ENCODE results near the gene FAM180A.

FAM180A gene

GRCh38 chr7:135733603-135734342 is 14.8 kb downstream of the FAM180A start:
- Mint-ChIP-seq H3K4me3 (no peak overlapping the region), H3K27ac (no peak overlapping the region), H3K36me3 (no peaks in the 10 kb centered on the region), H3K27me3 (peaks cover 3% of the 10 kb centered on the region), H3K4me1 (no peaks in the 10 kb centered on the region), H3K9me3 (no peaks in the 10 kb centered on the region)

GRCh38 chr7:135731131-135731530 is 17.5 kb downstream of the FAM180A start:
- no peaks in the 10 kb centered on the region for H3K9me3 Mint-ChIP-seq
- no peaks in the 10 kb centered on the region for H3K36me3 Mint-ChIP-seq
- H3K27ac Mint-ChIP-seq, result no peak overlapping the region
- no peak overlapping the region for H3K4me3 Mint-ChIP-seq
- H3K27me3 Mint-ChIP-seq, result no peaks in the 10 kb centered on the region
- no peaks in the 10 kb centered on the region for H3K4me1 Mint-ChIP-seq

- H3K9me3 Mint-ChIP-seq, result no peaks in the 10 kb centered on the region
- no peaks in the 10 kb centered on the region for H3K27me3 Mint-ChIP-seq
These were observed 19.4 kb downstream of the FAM180A start for GRCh38 chr7:135729230-135729629.

GRCh38 chr7:135728136-135728669 is 20.4 kb downstream of the FAM180A start, which contains the start of gene SLC13A4:
SLC13A4 (minus strand) TSS chr7:135728186; CDS start chr7:135727496, 690 bp downstream.
- Mint-ChIP-seq H3K27me3 (peaks cover 6% of the 10 kb centered on the region), H3K4me1 (no peaks in the 10 kb centered on the region), H3K36me3 (no peaks in the 10 kb centered on the region), H3K9me3 (no peaks in the 10 kb centered on the region), H3K4me3 (no peak within 1 kb of the TSS), H3K27ac (no peak within 1 kb of the TSS)

More at GRCh38 chr7:135729230-135729629, 19.4 kb downstream of the FAM180A start:
- H3K4me1 Mint-ChIP-seq, result no peaks in the 10 kb centered on the region
- H3K36me3 Mint-ChIP-seq, result no peaks in the 10 kb centered on the region
- no peak overlapping the region for H3K27ac Mint-ChIP-seq
- H3K4me3 Mint-ChIP-seq, result no peak overlapping the region

GRCh38 chr7:135726911-135727673 is 21.5 kb downstream of the FAM180A start:
- peaks cover 6% of the 10 kb centered on the region for H3K27me3 Mint-ChIP-seq
- no peak overlapping the region for H3K4me3 Mint-ChIP-seq
- H3K9me3 Mint-ChIP-seq, result no peaks in the 10 kb centered on the region
- no peaks in the 10 kb centered on the region for H3K36me3 Mint-ChIP-seq
- no peaks in the 10 kb centered on the region for H3K4me1 Mint-ChIP-seq
- no peak overlapping the region for H3K27ac Mint-ChIP-seq

GRCh38 chr7:135726276-135726788 is 22.3 kb downstream of the FAM180A start:
- Mint-ChIP-seq H3K27ac (no peak overlapping the region), H3K4me3 (no peak overlapping the region), H3K4me1 (no peaks in the 10 kb centered on the region), H3K36me3 (no peaks in the 10 kb centered on the region), H3K9me3 (no peaks in the 10 kb centered on the region), H3K27me3 (peaks cover 9% of the 10 kb centered on the region)

GRCh38 chr7:135723411-135723810 is 25.2 kb downstream of the FAM180A start:
- Mint-ChIP-seq H3K4me1 (no peaks in the 10 kb centered on the region), H3K27me3 (peaks cover 9% of the 10 kb centered on the region), H3K27ac (no peak overlapping the region), H3K9me3 (no peaks in the 10 kb centered on the region), H3K4me3 (no peak overlapping the region), H3K36me3 (no peaks in the 10 kb centered on the region)

GRCh38 chr7:135721198-135721820 is 27.3 kb downstream of the FAM180A start:
- Mint-ChIP-seq H3K9me3 (no peaks in the 10 kb centered on the region), H3K27me3 (peaks cover 10% of the 10 kb centered on the region), H3K4me3 (no peak overlapping the region), H3K36me3 (no peaks in the 10 kb centered on the region), H3K4me1 (no peaks in the 10 kb centered on the region), H3K27ac (no peak overlapping the region)

- Mint-ChIP-seq H3K4me3 (no peak overlapping the region), H3K4me1 (no peaks in the 10 kb centered on the region), H3K27me3 (peaks cover 10% of the 10 kb centered on the region), H3K27ac (no peak overlapping the region), H3K36me3 (no peaks in the 10 kb centered on the region), H3K9me3 (no peaks in the 10 kb centered on the region)
These were observed 28.9 kb downstream of the FAM180A start for GRCh38 chr7:135719688-135720087.

GRCh38 chr7:135718794-135719437 is 29.7 kb downstream of the FAM180A start:
- no peak overlapping the region for H3K4me3 Mint-ChIP-seq
- H3K27ac Mint-ChIP-seq, result no peak overlapping the region
- no peaks in the 10 kb centered on the region for H3K36me3 Mint-ChIP-seq
- peaks cover 9% of the 10 kb centered on the region for H3K27me3 Mint-ChIP-seq
- H3K4me1 Mint-ChIP-seq, result no peaks in the 10 kb centered on the region
- no peaks in the 10 kb centered on the region for H3K9me3 Mint-ChIP-seq

- Mint-ChIP-seq H3K36me3 (no peaks in the 10 kb centered on the region), H3K4me1 (no peaks in the 10 kb centered on the region), H3K9me3 (no peaks in the 10 kb centered on the region), H3K27ac (no peak overlapping the region), H3K4me3 (no peak overlapping the region), H3K27me3 (peaks cover 5% of the 10 kb centered on the region)
These were observed 30.4 kb downstream of the FAM180A start for GRCh38 chr7:135718219-135718618.

- Mint-ChIP-seq H3K4me3 (no peak overlapping the region), H3K4me1 (no peaks in the 10 kb centered on the region)
These were observed 30.9 kb downstream of the FAM180A start for GRCh38 chr7:135717693-135718092.

GRCh38 chr7:135716677-135717238 is 31.9 kb downstream of the FAM180A start:
- H3K4me3 Mint-ChIP-seq, result no peak overlapping the region
- peaks cover 5% of the 10 kb centered on the region for H3K27me3 Mint-ChIP-seq
- H3K9me3 Mint-ChIP-seq, result no peaks in the 10 kb centered on the region
- no peaks in the 10 kb centered on the region for H3K36me3 Mint-ChIP-seq
- H3K4me1 Mint-ChIP-seq, result no peaks in the 10 kb centered on the region
- H3K27ac Mint-ChIP-seq, result no peak overlapping the region

More at GRCh38 chr7:135717693-135718092, 30.9 kb downstream of the FAM180A start:
- H3K27ac Mint-ChIP-seq, result no peak overlapping the region
- peaks cover 5% of the 10 kb centered on the region for H3K27me3 Mint-ChIP-seq
- H3K9me3 Mint-ChIP-seq, result no peaks in the 10 kb centered on the region
- no peaks in the 10 kb centered on the region for H3K36me3 Mint-ChIP-seq

GRCh38 chr7:135715673-135716072 is 32.9 kb downstream of the FAM180A start:
- H3K9me3 Mint-ChIP-seq, result no peaks in the 10 kb centered on the region
- H3K27me3 Mint-ChIP-seq, result peaks cover 2% of the 10 kb centered on the region
- no peak overlapping the region for H3K4me3 Mint-ChIP-seq
- no peaks in the 10 kb centered on the region for H3K36me3 Mint-ChIP-seq
- H3K4me1 Mint-ChIP-seq, result no peaks in the 10 kb centered on the region
- H3K27ac Mint-ChIP-seq, result no peak overlapping the region

- Mint-ChIP-seq H3K9me3 (no peaks in the 10 kb centered on the region), H3K27me3 (peaks cover 2% of the 10 kb centered on the region), H3K27ac (no peak overlapping the region), H3K36me3 (no peaks in the 10 kb centered on the region), H3K4me3 (no peak overlapping the region), H3K4me1 (no peaks in the 10 kb centered on the region)
These were observed 33.5 kb downstream of the FAM180A start for GRCh38 chr7:135715055-135715522.

All from activated naive CD4-positive, alpha-beta T cell treated with anti-CD3 and anti-CD28 coated beads, Interleukin-2, amount 50 U/mL, for 24 hours (primary cell).